Neural progenitor cell (in vitro differentiated cells): Measurements from ENCODE around the gene C4A. TPM values are rescaled to one million over a fixed set of nuclear protein-coding genes. Genes with fewer than 3 reads are reported as not detected.
"Not testable (repeated sequence)": the region's sequence is repeated elsewhere in the genome, so short reads cannot be mapped to it uniquely, and the experiment has no call there.

Experiments
- DNase-seq: peaks from one replicate; pipeline ENCODE4 v3.0.0-alpha.2; 2016; ENCODE audit warnings: low spot score
- H2AFZ ChIP-seq: fragments of 200-600 bp; sonication (generic); replicated peaks from 2 replicates; pipeline ENCODE4 v1.6.1; 2016; ENCODE audit warnings: antibody characterized with exemption
- H3F3A ChIP-seq: fragments of 200-600 bp; sonication (generic); 2 replicates; pipeline ENCODE4 v1.6.1; 2016; ENCODE audit warnings: antibody characterized with exemption, low read depth
- H3K27ac ChIP-seq: fragments of 200-600 bp; sonication (generic); 2 replicates; pipeline ENCODE4 v1.5.1; 2016; ENCODE audit warnings: mild to moderate bottlenecking
- H3K27me3 ChIP-seq: fragments of 200-600 bp; sonication (generic); 2 replicates; pipeline ENCODE4 v1.6.1; 2016; ENCODE audit warnings: mild to moderate bottlenecking, moderate library complexity
- H3K36me3 ChIP-seq: fragments of 200-600 bp; sonication (generic); 2 replicates; pipeline ENCODE4 v1.5.1; 2016
- H3K4me1 ChIP-seq: fragments of 200-600 bp; sonication (generic); 2 replicates; pipeline ENCODE4 v1.6.1; 2016; ENCODE audit warnings: mixed run types
- H3K4me2 ChIP-seq: fragments of 200-600 bp; sonication (generic); 2 replicates; pipeline ENCODE4 v1.6.1; 2016
- H3K4me3 ChIP-seq: fragments of 200-600 bp; sonication (generic); 2 replicates; pipeline ENCODE4 v1.5.1; 2016
- H3K79me2 ChIP-seq: fragments of 200-600 bp; sonication (generic); 2 replicates; pipeline ENCODE4 v1.6.1; 2016; ENCODE audit warnings: low read depth
- H3K9ac ChIP-seq: fragments of 200-600 bp; sonication (generic); 2 replicates; pipeline ENCODE4 v1.6.1; 2016
- H3K9me3 ChIP-seq: fragments of 200-600 bp; sonication (generic); 2 replicates; pipeline ENCODE4 v1.5.1; 2016; ENCODE audit warnings: low read depth
- H4K20me1 ChIP-seq: fragments of 200-600 bp; sonication (generic); 2 replicates; pipeline ENCODE4 v1.6.1; 2016; ENCODE audit warnings: low read depth
- H3K27ac Mint-ChIP-seq: 3 replicates; pipeline ENCODE4 v1.8.0; 2021; ENCODE audit warnings: mixed read lengths
- H3K27me3 Mint-ChIP-seq: 2 replicates; pipeline ENCODE4 v1.8.0; 2022; ENCODE audit warnings: low read depth, mild to moderate bottlenecking, inconsistent platforms, moderate library complexity, mixed read lengths; ENCODE audit not compliant: insufficient read depth
- H3K36me3 Mint-ChIP-seq: 3 replicates; pipeline ENCODE4 v1.8.0; 2021; ENCODE audit warnings: mixed read lengths
- H3K4me1 Mint-ChIP-seq: 3 replicates; pipeline ENCODE4 v1.8.0; 2021; ENCODE audit warnings: mixed read lengths
- H3K4me3 Mint-ChIP-seq: 3 replicates; pipeline ENCODE4 v1.8.0; 2021; ENCODE audit warnings: mild to moderate bottlenecking, moderate library complexity, mixed read lengths
- H3K9me3 Mint-ChIP-seq: 3 replicates; pipeline ENCODE4 v1.8.0; 2020; ENCODE audit warnings: mixed read lengths
- EZH2 ChIP-seq: fragments of 200-600 bp; sonication (generic); IDR thresholded peaks from 2 replicates; pipeline ENCODE4 v1.6.1; 2017; ENCODE audit warnings: antibody characterized with exemption, mild to moderate bottlenecking, moderate library complexity
- EZH2phosphoT487 ChIP-seq: fragments of 200-600 bp; sonication (generic); IDR thresholded peaks from 2 replicates; pipeline ENCODE4 v1.6.1; 2017; ENCODE audit warnings: antibody characterized with exemption
- total RNA-seq: library from RNA; depleted of rRNA; stranded (reverse); fragments of >200 nt; gene quantifications from 2 replicates; pipeline ENCODE4 v1.2.3, GENCODE V29; 2015; ENCODE audit warnings: low replicate concordance
- TF ChIP-seq, protein P1 (sequence below): fragments of 200-600 bp; sonication (generic); IDR thresholded peaks from 2 replicates; pipeline ENCODE4 v1.5.1; 2017; ENCODE audit warnings: antibody characterized with exemption, mild to moderate bottlenecking

Gene C4A
- 1.7 and 4.3 TPM in 2 replicates for total RNA-seq

DNA sequence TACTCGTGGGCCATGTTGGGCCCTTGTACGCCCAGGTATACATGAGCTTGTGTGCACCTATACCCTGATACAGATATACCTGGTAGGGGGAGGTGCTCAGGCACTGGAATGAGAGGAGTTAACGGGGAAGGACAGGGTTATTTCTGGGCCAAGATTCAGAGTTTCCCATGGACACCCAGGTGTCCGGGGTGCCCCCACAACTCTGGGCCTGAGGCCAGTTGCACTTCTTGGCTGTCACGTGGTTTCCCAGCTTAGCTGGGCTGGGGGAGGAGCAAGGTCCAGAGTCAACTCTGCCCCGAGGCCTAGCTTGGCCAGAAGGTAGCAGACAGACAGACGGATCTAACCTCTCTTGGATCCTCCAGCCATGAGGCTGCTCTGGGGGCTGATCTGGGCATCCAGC is at the start of gene C4A:
Gene C4A (plus strand): TSS at position 314 of the 400 bp plus-strand sequence. CDS start 51 bp downstream, at position 365.
- not testable (repeated sequence) for H2AFZ ChIP-seq, H3F3A ChIP-seq, H3K27me3 Mint-ChIP-seq, H3K4me3 Mint-ChIP-seq, H3K27me3 ChIP-seq, H3K4me1 Mint-ChIP-seq, H4K20me1 ChIP-seq, H3K36me3 Mint-ChIP-seq, H3K36me3 ChIP-seq, H3K9me3 Mint-ChIP-seq, H3K4me3 ChIP-seq, H3K4me2 ChIP-seq, H3K4me1 ChIP-seq, H3K9ac ChIP-seq, H3K9me3 ChIP-seq, H3K27ac Mint-ChIP-seq, DNase-seq, H3K79me2 ChIP-seq, H3K27ac ChIP-seq

DNA sequence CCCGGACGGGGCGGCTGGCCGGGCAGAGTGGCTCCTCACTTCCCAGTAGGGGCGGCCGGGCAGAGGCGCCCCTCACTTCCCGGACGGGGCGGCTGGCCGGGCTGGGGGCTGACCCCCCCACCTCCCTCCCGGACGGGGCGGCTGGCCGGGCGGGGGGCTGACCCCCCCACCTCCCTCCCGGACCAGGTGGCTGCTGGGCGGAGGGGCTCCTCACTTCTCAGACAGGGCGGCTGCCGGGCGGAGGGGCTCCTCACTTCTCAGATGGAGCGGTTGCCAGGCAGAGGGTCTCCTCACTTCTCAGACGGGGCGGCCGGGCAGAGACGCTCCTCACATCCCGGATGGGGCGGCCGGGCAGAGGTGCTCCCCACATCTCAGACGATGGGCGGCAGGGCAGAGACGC is 49.7 kb upstream of the C4A start:
- H3K9me3 Mint-ChIP-seq, H3K79me2 ChIP-seq, H3K9me3 ChIP-seq, H3K4me3 Mint-ChIP-seq, H3F3A ChIP-seq, H4K20me1 ChIP-seq, H3K36me3 ChIP-seq, H3K4me1 Mint-ChIP-seq, DNase-seq, H3K36me3 Mint-ChIP-seq, H3K4me1 ChIP-seq, H3K4me3 ChIP-seq, H3K9ac ChIP-seq, H3K4me2 ChIP-seq, H2AFZ ChIP-seq, H3K27ac Mint-ChIP-seq, H3K27ac ChIP-seq, H3K27me3 ChIP-seq: not testable (repeated sequence)
- H3K27me3 Mint-ChIP-seq: peaks cover 16% of the 10 kb centered on the region

DNA sequence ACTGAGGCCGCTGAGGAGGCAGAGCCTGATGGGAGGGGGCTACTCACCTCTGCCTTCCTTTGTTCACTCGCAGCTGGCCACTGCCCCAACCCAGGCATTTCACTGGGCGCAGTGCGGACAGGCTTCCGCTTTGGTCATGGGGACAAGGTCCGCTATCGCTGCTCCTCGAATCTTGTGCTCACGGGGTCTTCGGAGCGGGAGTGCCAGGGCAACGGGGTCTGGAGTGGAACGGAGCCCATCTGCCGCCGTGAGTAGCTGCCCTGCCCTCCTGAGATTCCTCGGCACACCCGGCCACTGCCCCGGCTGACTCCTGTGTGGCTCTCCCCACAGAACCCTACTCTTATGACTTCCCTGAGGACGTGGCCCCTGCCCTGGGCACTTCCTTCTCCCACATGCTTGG is 48.3 kb upstream of the C4A start:
- Histone ChIP-seq H2AFZ (no peak overlapping the region), H3K79me2 (no peaks in the 10 kb centered on the region), H3K4me2 (no peak overlapping the region), H3K9ac (no peak overlapping the region), H3K9me3 (no peaks in the 10 kb centered on the region), H3K36me3 (no peaks in the 10 kb centered on the region), H4K20me1 (no peaks in the 10 kb centered on the region), H3F3A (no peaks in the 10 kb centered on the region), H3K4me3 (no peak overlapping the region), H3K27me3 (no peaks in the 10 kb centered on the region), H3K4me1 (no peaks in the 10 kb centered on the region), H3K27ac (no peak overlapping the region)
- DNase-seq: no peak
- TF ChIP-seq, protein P1, sequence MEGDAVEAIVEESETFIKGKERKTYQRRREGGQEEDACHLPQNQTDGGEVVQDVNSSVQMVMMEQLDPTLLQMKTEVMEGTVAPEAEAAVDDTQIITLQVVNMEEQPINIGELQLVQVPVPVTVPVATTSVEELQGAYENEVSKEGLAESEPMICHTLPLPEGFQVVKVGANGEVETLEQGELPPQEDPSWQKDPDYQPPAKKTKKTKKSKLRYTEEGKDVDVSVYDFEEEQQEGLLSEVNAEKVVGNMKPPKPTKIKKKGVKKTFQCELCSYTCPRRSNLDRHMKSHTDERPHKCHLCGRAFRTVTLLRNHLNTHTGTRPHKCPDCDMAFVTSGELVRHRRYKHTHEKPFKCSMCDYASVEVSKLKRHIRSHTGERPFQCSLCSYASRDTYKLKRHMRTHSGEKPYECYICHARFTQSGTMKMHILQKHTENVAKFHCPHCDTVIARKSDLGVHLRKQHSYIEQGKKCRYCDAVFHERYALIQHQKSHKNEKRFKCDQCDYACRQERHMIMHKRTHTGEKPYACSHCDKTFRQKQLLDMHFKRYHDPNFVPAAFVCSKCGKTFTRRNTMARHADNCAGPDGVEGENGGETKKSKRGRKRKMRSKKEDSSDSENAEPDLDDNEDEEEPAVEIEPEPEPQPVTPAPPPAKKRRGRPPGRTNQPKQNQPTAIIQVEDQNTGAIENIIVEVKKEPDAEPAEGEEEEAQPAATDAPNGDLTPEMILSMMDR: no peak
- no peak for TF ChIP-seq EZH2phosphoT487
- no peak for TF ChIP-seq EZH2
- Mint-ChIP-seq H3K4me3 (no peak overlapping the region), H3K4me1 (no peaks in the 10 kb centered on the region), H3K27me3 (peaks cover 11% of the 10 kb centered on the region), H3K36me3 (no peaks in the 10 kb centered on the region), H3K27ac (peak overlapping the region; percentile 50), H3K9me3 (peaks cover 8% of the 10 kb centered on the region)

DNA sequence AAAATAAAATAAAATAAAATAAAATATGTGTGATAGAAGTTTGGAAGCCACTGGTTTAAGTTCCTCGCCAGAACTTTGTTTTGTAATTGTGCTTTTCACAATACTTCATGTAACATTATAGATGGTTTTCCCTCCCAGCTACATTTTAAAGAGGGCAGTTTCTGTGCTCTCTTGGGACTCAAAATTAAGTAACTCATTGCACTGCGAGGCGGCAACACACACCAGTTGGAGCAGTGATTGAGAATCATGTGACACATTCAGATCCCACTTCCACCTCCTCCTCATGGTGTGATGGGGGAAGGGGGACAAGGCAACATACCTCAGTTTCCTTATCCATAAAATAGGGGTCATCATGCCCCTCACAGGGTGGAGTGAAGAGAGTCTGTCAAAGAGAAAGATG is 46.8 kb upstream of the C4A start:
- Histone ChIP-seq H3K4me1 (no peaks in the 10 kb centered on the region), H3K4me2 (no peak overlapping the region), H3F3A (no peaks in the 10 kb centered on the region), H3K4me3 (no peak overlapping the region), H3K27ac (no peak overlapping the region), H3K9ac (no peak overlapping the region), H2AFZ (no peak overlapping the region), H3K79me2 (no peaks in the 10 kb centered on the region), H3K36me3 (no peaks in the 10 kb centered on the region), H3K9me3 (no peaks in the 10 kb centered on the region), H4K20me1 (no peaks in the 10 kb centered on the region), H3K27me3 (no peaks in the 10 kb centered on the region)
- Mint-ChIP-seq H3K27ac (no peak overlapping the region), H3K4me3 (no peak overlapping the region), H3K36me3 (no peaks in the 10 kb centered on the region), H3K27me3 (peaks cover 11% of the 10 kb centered on the region), H3K9me3 (peaks cover 8% of the 10 kb centered on the region), H3K4me1 (peaks cover under 1% of the 10 kb centered on the region)
- no peak for DNase-seq
- TF ChIP-seq, protein P1: no peak
- TF ChIP-seq EZH2 (no peak), EZH2phosphoT487 (no peak)
